HEK293 (cell line): ENCODE measurements around the gene SLC48A1.

Source experiments
- CTCF ChIA-PET: fragments of 350-600 bp; formaldehyde crosslinking; extraction: SDS; loops from one replicate; lab custom pipeline; 2021; ENCODE audit warnings: antibody characterized with exemption; lab: Yijun Ruan, JAX
- POLR2A ChIA-PET: fragments of 300-600 bp; formaldehyde crosslinking; extraction: SDS; loops from one replicate; lab custom pipeline; 2020; ENCODE audit warnings: antibody characterized with exemption, inconsistent platforms; lab: Yijun Ruan, JAX
- H3K27ac ChIP-seq: fragments of 200-500 bp; sonication (Bioruptor generic); 2 replicates; pipeline ENCODE4 v1.5.1; 2014; ENCODE audit warnings: low read depth, low read length, control low read depth, inconsistent platforms; ENCODE audit errors: extremely low read depth
- H3K36me3 ChIP-seq, 2 experiments: fragments of 200-500 bp in 1 of 2; sonication (Bioruptor generic) in 1 of 2; 1 replicate in 1 of 2; 2 replicates in 1 of 2; pipeline ENCODE4 v1.5.1; 2014 to 2017; ENCODE audit warnings: inconsistent platforms in 2 of 2, low read length in 2 of 2; ENCODE audit not compliant: control insufficient read depth in 2 of 2, insufficient read depth in 1 of 2
- H3K4me1 ChIP-seq: fragments of 200-500 bp; sonication (Bioruptor generic); 2 replicates; pipeline ENCODE4 v1.5.1; 2014; ENCODE audit warnings: mild to moderate bottlenecking, low read length, inconsistent platforms; ENCODE audit not compliant: control insufficient read depth, insufficient read depth
- H3K4me3 ChIP-seq: 2 replicates; pipeline ENCODE4 v1.5.1; 2011; ENCODE audit warnings: low read depth, mild to moderate bottlenecking, control low read depth, low read length, moderate library complexity
- H3K9me3 ChIP-seq: fragments of 200-500 bp; sonication (Bioruptor generic); 2 replicates; pipeline ENCODE4 v1.5.1; 2014; ENCODE audit warnings: low read depth, low read length, inconsistent platforms; ENCODE audit not compliant: control insufficient read depth, insufficient read depth
- HIC1 ChIP-seq: fragments of 450-650 bp; formaldehyde crosslinking; IDR thresholded peaks from 2 replicates; pipeline ENCODE4 v1.5.1; 2016; ENCODE audit warnings: missing biosample characterization, missing genetic modification characterization
- HOXA7 ChIP-seq: sonication (generic); formaldehyde crosslinking; IDR thresholded peaks from 2 replicates; pipeline ENCODE4 v1.8.1; 2022; ENCODE audit warnings: missing genetic modification reagents, borderline replicate concordance
- HOXD13 ChIP-seq: sonication (generic); formaldehyde crosslinking; IDR thresholded peaks from 2 replicates; pipeline ENCODE4 v1.8.0; 2022; ENCODE audit warnings: missing genetic modification reagents, borderline replicate concordance
- MEIS1 ChIP-seq: sonication (generic); formaldehyde crosslinking; IDR thresholded peaks from 2 replicates; pipeline ENCODE4 v1.8.1; 2022; ENCODE audit warnings: missing genetic modification reagents, mild to moderate bottlenecking, borderline replicate concordance
- PBX3 ChIP-seq: sonication (generic); formaldehyde crosslinking; IDR thresholded peaks from 2 replicates; pipeline ENCODE4 v1.8.1; 2022; ENCODE audit warnings: mild to moderate bottlenecking, moderate library complexity, missing genetic modification reagents
- PRDM1 ChIP-seq: fragments of 450-650 bp; formaldehyde crosslinking; IDR thresholded peaks from 2 replicates; pipeline ENCODE4; 2016; ENCODE audit warnings: missing biosample characterization, missing genetic modification characterization
- TSHZ1 ChIP-seq: fragments of 450-650 bp; formaldehyde crosslinking; IDR thresholded peaks from 2 replicates; pipeline ENCODE4 v1.5.1; 2016; ENCODE audit warnings: missing biosample characterization, missing genetic modification characterization, borderline replicate concordance
- YY1 ChIP-seq: fragments of 450-650 bp; formaldehyde crosslinking; IDR thresholded peaks from 2 replicates; pipeline ENCODE4 v1.5.1; 2018; ENCODE audit warnings: missing biosample characterization, missing genetic modification characterization
- ZIC2 ChIP-seq: fragments of 450-650 bp; formaldehyde crosslinking; IDR thresholded peaks from 2 replicates; pipeline ENCODE4 v1.5.1; 2016; ENCODE audit warnings: missing biosample characterization, missing genetic modification characterization
- ZNF133 ChIP-seq: fragments of 450-650 bp; formaldehyde crosslinking; IDR thresholded peaks from 2 replicates; pipeline ENCODE4 v1.5.1; 2016; ENCODE audit warnings: missing biosample characterization, missing genetic modification characterization
- ZNF146 ChIP-seq: fragments of 450-650 bp; formaldehyde crosslinking; IDR thresholded peaks from 2 replicates; pipeline ENCODE4 v1.5.1; 2016; ENCODE audit warnings: missing biosample characterization, missing genetic modification characterization
- ZNF174 ChIP-seq: fragments of 450-650 bp; formaldehyde crosslinking; IDR thresholded peaks from 2 replicates; pipeline ENCODE4 v1.5.0; 2017; ENCODE audit warnings: missing biosample characterization, mild to moderate bottlenecking, missing genetic modification characterization
- ZNF211 ChIP-seq: fragments of 450-650 bp; formaldehyde crosslinking; IDR thresholded peaks from 2 replicates; pipeline ENCODE4 v1.5.1; 2016; ENCODE audit warnings: low read depth, missing biosample characterization, missing genetic modification characterization
- ZNF24 ChIP-seq: fragments of 450-650 bp; formaldehyde crosslinking; IDR thresholded peaks from 2 replicates; pipeline ENCODE4 v1.5.1; 2016; ENCODE audit warnings: missing biosample characterization, missing genetic modification characterization
- ZNF488 ChIP-seq: fragments of 450-650 bp; formaldehyde crosslinking; IDR thresholded peaks from 2 replicates; pipeline ENCODE4 v1.5.1; 2016; ENCODE audit warnings: missing biosample characterization, missing genetic modification characterization
- ZNF580 ChIP-seq: fragments of 450-650 bp; formaldehyde crosslinking; IDR thresholded peaks from 2 replicates; pipeline ENCODE4 v1.5.1; 2016; ENCODE audit warnings: missing biosample characterization, missing genetic modification characterization
- ZNF629 ChIP-seq: fragments of 450-650 bp; formaldehyde crosslinking; IDR thresholded peaks from 2 replicates; pipeline ENCODE4 v1.5.1; 2017; ENCODE audit warnings: missing biosample characterization, missing genetic modification characterization
- ZNF843 ChIP-seq: fragments of 450-650 bp; formaldehyde crosslinking; IDR thresholded peaks from 2 replicates; pipeline ENCODE4 v1.5.1; 2016; ENCODE audit warnings: missing biosample characterization, missing genetic modification characterization
- ZSCAN23 ChIP-seq: fragments of 450-650 bp; formaldehyde crosslinking; IDR thresholded peaks from 2 replicates; pipeline ENCODE4 v1.5.1; 2016; ENCODE audit warnings: missing biosample characterization, missing genetic modification characterization
- TF ChIP-seq, protein P1 (sequence below): fragments of 450-650 bp; formaldehyde crosslinking; IDR thresholded peaks from 2 replicates; pipeline ENCODE4 v1.5.0; 2017; ENCODE audit warnings: missing biosample characterization, missing genetic modification characterization, borderline replicate concordance
- TF ChIP-seq, protein P2 (sequence below): fragments of 450-650 bp; formaldehyde crosslinking; IDR thresholded peaks from 2 replicates; pipeline ENCODE4 v1.5.1; 2016; ENCODE audit warnings: missing biosample characterization, missing genetic modification characterization
- TF ChIP-seq, protein P3 (sequence below): fragments of 450-650 bp; formaldehyde crosslinking; IDR thresholded peaks from 2 replicates; pipeline ENCODE4 v1.5.1; 2017; ENCODE audit warnings: missing biosample characterization, missing genetic modification characterization

SLC48A1 gene

GRCh38 chr12:47811581-47812484 lies 38.8 kb downstream of the SLC48A1 start:
- peak overlapping the region; percentile 43; the same call in 1 of the 2 replicates for H3K27ac ChIP-seq
- ChIA-PET CTCF (interaction anchor here (0.7 to 5.3 kb wide), 6 partner anchors 11 to 69 kb away, joined by 3 to 71 read pairs (median 8); no protein-coding TSS in a partner anchor), POLR2A (interaction anchor here (1.2 to 1.5 kb wide), 2 partner anchors 10 to 24 kb away, joined by 3 to 10 read pairs; no protein-coding TSS in a partner anchor)
- H3K4me3 ChIP-seq = no peak overlapping the region
- peaks cover 0 to 7% of the 10 kb centered on the region in 2 experiments; a peak in 1 of 3 replicates for H3K36me3 ChIP-seq
- peaks cover 26% of the 10 kb centered on the region for H3K4me1 ChIP-seq
- no peaks in the 10 kb centered on the region for H3K9me3 ChIP-seq
- TF ChIP-seq ZNF580 (tag by site-specific recombination) (no peak), ZNF24 (tag by site-specific recombination) (no peak), ZNF843 (tag by site-specific recombination) (no peak), PRDM1 (tag by site-specific recombination) (no peak), YY1 (tag by site-specific recombination) (no peak), TSHZ1 (no peak), ZNF133 (tag by site-specific recombination) (no peak), ZNF211 (tag by site-specific recombination) (no peak), ZNF174 (tag by site-specific recombination) (no peak), HOXD13 (CRISPR knock-in tag) (no peak), ZNF488 (tag by site-specific recombination) (no peak), PBX3 (CRISPR knock-in tag) (no peak), MEIS1 (CRISPR knock-in tag) (no peak), HIC1 (no peak), ZNF629 (tag by site-specific recombination) (peak; percentile 27; the same call in 1 of the 2 replicates), ZIC2 (tag by site-specific recombination) (0 out of 2 replicates have a peak, but pooled peaks have one; percentile 27), ZSCAN23 (tag by site-specific recombination) (no peak), HOXA7 (CRISPR knock-in tag) (no peak), ZNF146 (tag by site-specific recombination) (no peak)
- TF ChIP-seq, protein P1, sequence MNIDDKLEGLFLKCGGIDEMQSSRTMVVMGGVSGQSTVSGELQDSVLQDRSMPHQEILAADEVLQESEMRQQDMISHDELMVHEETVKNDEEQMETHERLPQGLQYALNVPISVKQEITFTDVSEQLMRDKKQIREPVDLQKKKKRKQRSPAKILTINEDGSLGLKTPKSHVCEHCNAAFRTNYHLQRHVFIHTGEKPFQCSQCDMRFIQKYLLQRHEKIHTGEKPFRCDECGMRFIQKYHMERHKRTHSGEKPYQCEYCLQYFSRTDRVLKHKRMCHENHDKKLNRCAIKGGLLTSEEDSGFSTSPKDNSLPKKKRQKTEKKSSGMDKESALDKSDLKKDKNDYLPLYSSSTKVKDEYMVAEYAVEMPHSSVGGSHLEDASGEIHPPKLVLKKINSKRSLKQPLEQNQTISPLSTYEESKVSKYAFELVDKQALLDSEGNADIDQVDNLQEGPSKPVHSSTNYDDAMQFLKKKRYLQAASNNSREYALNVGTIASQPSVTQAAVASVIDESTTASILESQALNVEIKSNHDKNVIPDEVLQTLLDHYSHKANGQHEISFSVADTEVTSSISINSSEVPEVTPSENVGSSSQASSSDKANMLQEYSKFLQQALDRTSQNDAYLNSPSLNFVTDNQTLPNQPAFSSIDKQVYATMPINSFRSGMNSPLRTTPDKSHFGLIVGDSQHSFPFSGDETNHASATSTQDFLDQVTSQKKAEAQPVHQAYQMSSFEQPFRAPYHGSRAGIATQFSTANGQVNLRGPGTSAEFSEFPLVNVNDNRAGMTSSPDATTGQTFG = no peak
- TF ChIP-seq, protein P2, sequence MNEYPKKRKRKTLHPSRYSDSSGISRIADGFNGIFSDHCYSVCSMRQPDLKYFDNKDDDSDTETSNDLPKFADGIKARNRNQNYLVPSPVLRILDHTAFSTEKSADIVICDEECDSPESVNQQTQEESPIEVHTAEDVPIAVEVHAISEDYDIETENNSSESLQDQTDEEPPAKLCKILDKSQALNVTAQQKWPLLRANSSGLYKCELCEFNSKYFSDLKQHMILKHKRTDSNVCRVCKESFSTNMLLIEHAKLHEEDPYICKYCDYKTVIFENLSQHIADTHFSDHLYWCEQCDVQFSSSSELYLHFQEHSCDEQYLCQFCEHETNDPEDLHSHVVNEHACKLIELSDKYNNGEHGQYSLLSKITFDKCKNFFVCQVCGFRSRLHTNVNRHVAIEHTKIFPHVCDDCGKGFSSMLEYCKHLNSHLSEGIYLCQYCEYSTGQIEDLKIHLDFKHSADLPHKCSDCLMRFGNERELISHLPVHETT (tag by site-specific recombination) = no peak
- TF ChIP-seq, protein P3, sequence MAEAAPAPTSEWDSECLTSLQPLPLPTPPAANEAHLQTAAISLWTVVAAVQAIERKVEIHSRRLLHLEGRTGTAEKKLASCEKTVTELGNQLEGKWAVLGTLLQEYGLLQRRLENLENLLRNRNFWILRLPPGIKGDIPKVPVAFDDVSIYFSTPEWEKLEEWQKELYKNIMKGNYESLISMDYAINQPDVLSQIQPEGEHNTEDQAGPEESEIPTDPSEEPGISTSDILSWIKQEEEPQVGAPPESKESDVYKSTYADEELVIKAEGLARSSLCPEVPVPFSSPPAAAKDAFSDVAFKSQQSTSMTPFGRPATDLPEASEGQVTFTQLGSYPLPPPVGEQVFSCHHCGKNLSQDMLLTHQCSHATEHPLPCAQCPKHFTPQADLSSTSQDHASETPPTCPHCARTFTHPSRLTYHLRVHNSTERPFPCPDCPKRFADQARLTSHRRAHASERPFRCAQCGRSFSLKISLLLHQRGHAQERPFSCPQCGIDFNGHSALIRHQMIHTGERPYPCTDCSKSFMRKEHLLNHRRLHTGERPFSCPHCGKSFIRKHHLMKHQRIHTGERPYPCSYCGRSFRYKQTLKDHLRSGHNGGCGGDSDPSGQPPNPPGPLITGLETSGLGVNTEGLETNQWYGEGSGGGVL = no peak
